ENCODE results near the gene TRIP13.

GRCh38 chr5:851553-851952, 41.1 kb upstream of the TRIP13 start:
- TF ChIP-seq EZH2 (IDR thresholded peaks at IDR 0.05; ENCODE audit: insufficient read depth, poor library complexity, severe bottlenecking) (no peak), EZH2phosphoT487 (IDR thresholded peaks at IDR 0.05; ENCODE audit: insufficient read depth, low read depth) (no peak)
